GM18505 (cell line): Measurements from ENCODE around the gene ELANE.
"Not testable (repeated sequence)": the region's sequence is repeated elsewhere in the genome, so short reads cannot be mapped to it uniquely, and the experiment has no call there.

ENCODE experiments used
- ATAC-seq: cut with Tn5 transposase; IDR thresholded peaks from one replicate; pipeline ENCODE4 v1.9.1; 2021; ENCODE audit not compliant: unreplicated experiment
- POLR2A ChIP-seq: IDR thresholded peaks from 4 replicates; pipeline ENCODE4 v1.6.1; 2011; ENCODE audit warnings: borderline replicate concordance; ENCODE audit not compliant: insufficient read depth, insufficient read length; ENCODE audit errors: extremely low read depth

Gene ELANE

DNA sequence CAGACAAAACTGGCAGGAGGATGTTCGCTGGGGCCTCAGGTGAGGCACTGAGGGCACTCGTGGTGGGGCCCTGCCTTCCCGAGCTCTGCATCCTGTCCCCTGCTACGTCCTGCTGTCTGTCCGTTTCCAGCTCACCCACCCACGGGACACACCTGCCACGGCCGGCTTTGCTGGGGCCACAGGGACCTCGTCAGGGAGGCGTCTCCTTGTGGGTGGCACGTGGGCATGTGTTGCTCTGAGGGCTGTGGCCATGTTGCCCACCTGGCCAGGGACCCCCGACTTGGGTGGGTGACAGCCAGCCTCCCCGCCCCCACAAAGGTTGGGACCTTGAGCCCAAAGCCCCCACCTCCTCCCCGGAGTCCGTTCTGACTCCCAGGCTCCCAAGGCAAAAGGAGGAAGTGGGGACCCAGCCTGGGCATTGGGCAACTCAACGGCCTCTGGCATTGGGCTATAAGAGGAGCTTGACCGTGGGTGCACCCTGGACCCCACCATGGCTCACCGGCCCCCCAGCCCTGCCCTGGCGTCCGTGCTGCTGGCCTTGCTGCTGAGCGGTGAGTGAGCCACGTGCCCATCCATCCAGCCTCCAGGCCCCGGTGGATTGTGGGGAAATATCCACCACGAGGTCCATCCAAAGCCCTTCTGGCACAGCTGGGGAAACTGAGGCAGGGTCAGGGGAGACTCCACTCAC, 11.4 kb upstream of the ELANE start, which contains the start of gene PRTN3:
PRTN3 (plus strand) TSS at position 481 of the 688 bp plus-strand sequence; CDS start at position 491, 10 bp downstream.
- no peak for TF ChIP-seq POLR2A
- ATAC-seq, result no peak

- not testable (repeated sequence) for ATAC-seq
Measured at GRCh38 chr19:842802-843179, 9.3 kb upstream of the ELANE start.

GRCh38 chr19:843180-843835, 8.8 kb upstream of the ELANE start:
- ATAC-seq, result no peak
- TF ChIP-seq POLR2A, result no peak

- TF ChIP-seq POLR2A, result no peak
- no peak for ATAC-seq
Measured at GRCh38 chr19:843836-844545, 8.1 kb upstream of the ELANE start.

- TF ChIP-seq POLR2A, result no peak
Measured at GRCh38 chr19:844546-844971, 7.5 kb upstream of the ELANE start.

GRCh38 chr19:845707-846521, 6.2 kb upstream of the ELANE start:
- TF ChIP-seq POLR2A, result no peak
- ATAC-seq, result no peak

More at GRCh38 chr19:844546-844971, 7.5 kb upstream of the ELANE start:
- no peak for ATAC-seq

- no peak for ATAC-seq
- no peak for TF ChIP-seq POLR2A
Measured at GRCh38 chr19:848386-848921, 3.6 kb upstream of the ELANE start.

DNA sequence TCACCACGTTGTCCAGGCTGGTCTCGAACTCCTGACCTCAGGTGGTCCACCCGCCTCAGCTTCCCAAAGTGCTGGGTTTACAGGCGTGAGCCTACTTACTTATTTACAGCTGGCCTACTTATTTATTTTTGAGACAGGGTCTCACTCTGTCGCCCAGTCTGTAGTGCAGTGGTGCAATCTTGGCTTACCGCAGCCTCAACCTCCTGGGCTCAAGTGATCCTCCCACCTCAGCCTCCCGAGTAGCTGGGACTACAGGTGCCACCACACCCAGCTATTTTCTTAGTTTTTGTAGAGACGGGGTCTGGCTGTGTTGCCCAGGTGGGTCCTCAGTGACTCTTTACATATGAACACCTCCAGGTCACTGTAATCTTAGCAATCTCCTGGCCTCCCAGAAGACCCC, 2.9 kb upstream of the ELANE start:
- ATAC-seq, result not testable (repeated sequence)

- TF ChIP-seq POLR2A, result no peak
- no peak for ATAC-seq
Measured at GRCh38 chr19:850221-850978, 1.7 kb upstream of the ELANE start.

GRCh38 chr19:850979-851335, 1.1 kb upstream of the ELANE start:
- no peak for TF ChIP-seq POLR2A
- ATAC-seq, result no peak

DNA sequence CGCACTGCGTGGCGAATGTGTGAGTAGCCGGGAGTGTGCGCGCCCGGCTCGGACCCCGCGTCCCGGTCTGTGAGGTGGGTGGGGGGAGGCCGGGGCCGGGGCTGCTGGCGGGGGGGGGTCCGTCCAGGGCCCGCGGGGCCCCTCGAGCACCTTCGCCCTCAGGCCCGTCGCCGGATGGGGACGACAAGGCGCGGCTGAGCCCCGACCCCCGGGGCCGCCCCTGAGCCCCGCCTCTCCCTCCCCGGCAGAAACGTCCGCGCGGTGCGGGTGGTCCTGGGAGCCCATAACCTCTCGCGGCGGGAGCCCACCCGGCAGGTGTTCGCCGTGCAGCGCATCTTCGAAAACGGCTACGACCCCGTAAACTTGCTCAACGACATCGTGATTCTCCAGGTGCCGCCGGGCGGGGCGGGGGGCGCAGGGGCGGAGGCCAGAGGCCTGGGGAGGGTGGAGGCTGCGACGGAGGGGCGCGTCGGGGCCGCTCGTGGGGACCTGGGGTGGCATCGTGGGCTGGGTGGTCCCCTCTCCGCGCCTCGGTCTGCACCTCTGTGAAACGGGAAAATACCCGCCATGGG, 997 bp downstream of the ELANE start:
- no peak for TF ChIP-seq POLR2A
- ATAC-seq, result no peak

GRCh38 chr19:853614-854220, 1.6 kb downstream of the ELANE start:
- ATAC-seq, result not testable (repeated sequence)
